ACC112 (cell line): ENCODE data around the gene ADAM22.
A peak's percentile ranks its signal among the peaks of the same experiment; 100 is the strongest.
"Not testable (repeated sequence)": the region's sequence is repeated elsewhere in the genome, so short reads cannot be mapped to it uniquely, and the experiment has no call there.

Experiments used
- H2AFZ ChIP-seq: fragments of 200-600 bp; sonication (generic); one replicate; pipeline ENCODE4 v1.6.0; 2017; ENCODE audit warnings: antibody characterized with exemption, low read length; ENCODE audit not compliant: unreplicated experiment
- H3K27ac ChIP-seq: fragments of 200-600 bp; sonication (generic); 2 replicates; pipeline ENCODE4 v1.5.1; 2014; ENCODE audit warnings: low read depth, mild to moderate bottlenecking, antibody characterized with exemption, low read length, moderate library complexity
- H3K27me3 ChIP-seq: fragments of 200-600 bp; sonication (generic); 2 replicates; pipeline ENCODE4 v1.6.1; 2014; ENCODE audit warnings: mild to moderate bottlenecking, antibody characterized with exemption, low read length, moderate library complexity, mixed read lengths; ENCODE audit not compliant: insufficient read depth
- H3K36me3 ChIP-seq: fragments of 200-600 bp; sonication (generic); 2 replicates; pipeline ENCODE4 v1.6.1; 2016; ENCODE audit warnings: mild to moderate bottlenecking, antibody characterized with exemption, low read length, moderate library complexity, mixed read lengths; ENCODE audit not compliant: insufficient read depth
- H3K4me1 ChIP-seq: fragments of 200-600 bp; sonication (generic); one replicate; pipeline ENCODE4 v1.6.1; 2016; ENCODE audit warnings: low read length, mixed read lengths; ENCODE audit not compliant: insufficient read depth, unreplicated experiment, control insufficient read depth
- H3K4me3 ChIP-seq: fragments of 200-600 bp; sonication (generic); 2 replicates; pipeline ENCODE4 v1.5.1; 2014; ENCODE audit warnings: mild to moderate bottlenecking, low read depth, low read length
- H3K79me2 ChIP-seq: fragments of 200-600 bp; sonication (generic); one replicate; pipeline ENCODE4 v1.6.0; 2016; ENCODE audit warnings: low read length; ENCODE audit not compliant: control insufficient read depth, unreplicated experiment, insufficient read depth

ADAM22 gene

GRCh38 chr7:88156356-88156755 is 222.3 kb downstream of the ADAM22 start:
- Histone ChIP-seq H3K79me2 (no peaks in the 10 kb centered on the region), H3K4me1 (no peaks in the 10 kb centered on the region), H3K27me3 (peaks cover 8% of the 10 kb centered on the region; the same call in 1 of the 2 replicates), H2AFZ (no peak overlapping the region), H3K36me3 (no peaks in the 10 kb centered on the region), H3K27ac (no peak overlapping the region), H3K4me3 (no peak overlapping the region)

- not testable (repeated sequence) for H3K27me3 ChIP-seq, H3K4me1 ChIP-seq, H3K36me3 ChIP-seq, H2AFZ ChIP-seq, H3K79me2 ChIP-seq, H3K4me3 ChIP-seq, H3K27ac ChIP-seq
Observed at GRCh38 chr7:88159741-88160140, 225.7 kb downstream of the ADAM22 start.

- H3K79me2 ChIP-seq: no peaks in the 10 kb centered on the region
- H3K27ac ChIP-seq: no peak overlapping the region
- no peaks in the 10 kb centered on the region for H3K27me3 ChIP-seq
- no peak overlapping the region for H3K4me3 ChIP-seq
- H3K36me3 ChIP-seq: no peaks in the 10 kb centered on the region
- H3K4me1 ChIP-seq: no peaks in the 10 kb centered on the region
- H2AFZ ChIP-seq: no peak overlapping the region
Observed at GRCh38 chr7:88165697-88166096, 231.6 kb downstream of the ADAM22 start.

GRCh38 chr7:88167223-88167622 is 233.2 kb downstream of the ADAM22 start:
- Histone ChIP-seq H2AFZ (no peak overlapping the region), H3K4me3 (no peak overlapping the region), H3K36me3 (no peaks in the 10 kb centered on the region), H3K4me1 (no peaks in the 10 kb centered on the region), H3K79me2 (no peaks in the 10 kb centered on the region), H3K27ac (no peak overlapping the region), H3K27me3 (no peaks in the 10 kb centered on the region)

- Histone ChIP-seq H3K27me3 (no peaks in the 10 kb centered on the region), H3K36me3 (no peaks in the 10 kb centered on the region), H3K27ac (no peak overlapping the region), H2AFZ (no peak overlapping the region), H3K4me1 (no peaks in the 10 kb centered on the region), H3K4me3 (no peak overlapping the region), H3K79me2 (no peaks in the 10 kb centered on the region)
Observed at GRCh38 chr7:88167721-88168120, 233.7 kb downstream of the ADAM22 start.

- Histone ChIP-seq H3K36me3 (no peaks in the 10 kb centered on the region), H2AFZ (no peak overlapping the region), H3K27me3 (no peaks in the 10 kb centered on the region), H3K4me3 (no peak overlapping the region), H3K27ac (no peak overlapping the region), H3K79me2 (no peaks in the 10 kb centered on the region), H3K4me1 (no peaks in the 10 kb centered on the region)
Observed at GRCh38 chr7:88169717-88170320, 235.8 kb downstream of the ADAM22 start.

- Histone ChIP-seq H3K4me3 (peak overlapping the region; percentile 43; the same call in 1 of the 2 replicates), H2AFZ (peak overlapping the region; percentile 34), H3K27ac (no peak overlapping the region), H3K27me3 (no peaks in the 10 kb centered on the region), H3K4me1 (no peaks in the 10 kb centered on the region), H3K79me2 (no peaks in the 10 kb centered on the region), H3K36me3 (no peaks in the 10 kb centered on the region)
Observed at GRCh38 chr7:88172842-88173241, 238.8 kb downstream of the ADAM22 start.

- no peak overlapping the region for H2AFZ ChIP-seq
- H3K27me3 ChIP-seq: no peaks in the 10 kb centered on the region
- no peak overlapping the region for H3K4me3 ChIP-seq
- no peak overlapping the region for H3K27ac ChIP-seq
- H3K36me3 ChIP-seq: no peaks in the 10 kb centered on the region
- no peaks in the 10 kb centered on the region for H3K4me1 ChIP-seq
- no peaks in the 10 kb centered on the region for H3K79me2 ChIP-seq
Observed at GRCh38 chr7:88176190-88176589, 242.1 kb downstream of the ADAM22 start.

GRCh38 chr7:88183051-88183450 is 249.0 kb downstream of the ADAM22 start:
- Histone ChIP-seq H3K27me3 (no peaks in the 10 kb centered on the region), H2AFZ (no peak overlapping the region), H3K4me1 (peaks cover 15% of the 10 kb centered on the region), H3K79me2 (no peaks in the 10 kb centered on the region), H3K36me3 (no peaks in the 10 kb centered on the region), H3K4me3 (no peak overlapping the region), H3K27ac (no peak overlapping the region)

GRCh38 chr7:88184848-88185304 is 250.8 kb downstream of the ADAM22 start:
- peak overlapping the region; percentile 26; the same call in 1 of the 2 replicates for H3K27ac ChIP-seq
- H2AFZ ChIP-seq: peak overlapping the region; percentile 19
- H3K27me3 ChIP-seq: no peaks in the 10 kb centered on the region
- peaks cover 15% of the 10 kb centered on the region for H3K4me1 ChIP-seq
- H3K4me3 ChIP-seq: no peak overlapping the region
- H3K79me2 ChIP-seq: no peaks in the 10 kb centered on the region
- H3K36me3 ChIP-seq: no peaks in the 10 kb centered on the region

- no peaks in the 10 kb centered on the region for H3K27me3 ChIP-seq
- H3K4me1 ChIP-seq: peaks cover 15% of the 10 kb centered on the region
- H3K4me3 ChIP-seq: no peak overlapping the region
- peak overlapping the region; percentile 26; the same call in 1 of the 2 replicates for H3K27ac ChIP-seq
- H3K36me3 ChIP-seq: no peaks in the 10 kb centered on the region
- H3K79me2 ChIP-seq: no peaks in the 10 kb centered on the region
- H2AFZ ChIP-seq: no peak overlapping the region
Observed at GRCh38 chr7:88185650-88186049, 251.6 kb downstream of the ADAM22 start.
